Activated CD8-positive, alpha-beta memory T cell treated with anti-CD3 and anti-CD28 coated beads, Interleukin-2, amount 50 U/mL, for 24 hours (primary cell): ENCODE data around the gene RHBG.

Source experiments
- DNase-seq: peaks from one replicate; pipeline ENCODE4 v3.0.0-alpha.2; 2020; ENCODE audit errors: extremely low read depth

The RHBG gene

DNA sequence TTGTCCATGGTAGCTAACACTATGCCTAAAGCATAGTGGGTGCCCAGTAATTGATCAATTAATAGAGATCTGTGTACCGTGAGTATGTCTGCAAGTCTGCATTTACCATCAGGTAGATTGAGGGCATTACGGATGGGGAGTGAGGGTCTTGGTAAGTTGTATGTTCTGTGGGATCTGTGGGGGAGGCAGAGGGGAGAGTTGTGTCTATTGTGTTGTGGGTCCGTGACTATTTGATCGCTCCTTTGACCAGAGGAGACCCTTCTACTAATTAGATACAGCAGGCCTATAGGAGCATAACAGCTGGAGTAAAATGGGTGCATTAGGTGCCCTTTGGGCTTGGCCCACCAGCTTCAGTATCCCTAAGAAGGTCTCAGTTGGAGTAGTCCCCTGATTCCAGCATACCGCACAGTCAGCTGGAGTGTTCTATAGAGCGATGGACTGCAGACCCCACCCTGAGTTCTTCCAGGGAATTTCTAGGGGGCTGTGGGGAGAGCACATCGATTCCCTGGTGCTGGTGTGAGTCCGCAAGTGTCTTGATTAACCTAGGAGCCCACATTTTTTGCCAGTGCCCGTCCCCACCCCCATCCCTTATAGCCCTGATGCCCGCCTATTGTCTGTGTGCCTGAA, 55.9 kb downstream of the RHBG start:
- DNase-seq: no peak

DNA sequence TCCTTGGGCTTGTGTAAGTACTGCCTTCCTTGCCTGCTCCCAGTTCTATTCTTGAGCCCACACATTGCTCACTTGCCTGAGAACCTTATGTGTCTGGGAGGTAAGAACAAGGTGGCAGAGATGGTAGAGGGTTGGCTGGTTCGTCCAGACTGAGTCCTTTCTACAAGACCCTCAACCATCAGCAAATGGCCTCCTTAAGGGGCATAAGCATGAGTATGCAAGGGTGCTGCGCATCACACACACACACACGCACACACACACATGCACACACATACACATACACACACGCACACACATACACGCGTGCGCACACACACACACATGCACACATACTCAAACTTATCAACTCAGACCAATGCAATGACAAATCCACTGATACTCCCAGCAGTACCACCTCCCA, 56.9 kb downstream of the RHBG start:
- no peak for DNase-seq

DNA sequence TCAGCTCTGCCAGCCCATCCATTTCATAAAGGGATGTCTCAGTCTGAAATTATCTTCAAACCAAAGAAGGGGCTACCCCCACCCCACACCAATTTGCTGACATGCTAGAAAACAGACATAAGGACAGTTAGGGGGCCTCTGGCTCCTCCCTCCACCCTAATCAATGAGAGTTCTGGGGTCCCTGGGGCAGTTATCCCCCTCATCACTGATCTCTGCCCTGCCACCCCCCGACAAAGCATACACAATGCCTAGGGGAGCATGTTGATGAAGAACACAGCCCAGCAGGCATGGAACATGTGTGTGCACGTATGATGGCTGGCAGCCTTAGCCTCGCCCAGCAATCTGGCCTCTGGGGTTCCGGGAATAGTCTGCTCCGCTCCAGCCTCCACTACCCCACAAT, 58.9 kb downstream of the RHBG start:
- no peak for DNase-seq

DNA sequence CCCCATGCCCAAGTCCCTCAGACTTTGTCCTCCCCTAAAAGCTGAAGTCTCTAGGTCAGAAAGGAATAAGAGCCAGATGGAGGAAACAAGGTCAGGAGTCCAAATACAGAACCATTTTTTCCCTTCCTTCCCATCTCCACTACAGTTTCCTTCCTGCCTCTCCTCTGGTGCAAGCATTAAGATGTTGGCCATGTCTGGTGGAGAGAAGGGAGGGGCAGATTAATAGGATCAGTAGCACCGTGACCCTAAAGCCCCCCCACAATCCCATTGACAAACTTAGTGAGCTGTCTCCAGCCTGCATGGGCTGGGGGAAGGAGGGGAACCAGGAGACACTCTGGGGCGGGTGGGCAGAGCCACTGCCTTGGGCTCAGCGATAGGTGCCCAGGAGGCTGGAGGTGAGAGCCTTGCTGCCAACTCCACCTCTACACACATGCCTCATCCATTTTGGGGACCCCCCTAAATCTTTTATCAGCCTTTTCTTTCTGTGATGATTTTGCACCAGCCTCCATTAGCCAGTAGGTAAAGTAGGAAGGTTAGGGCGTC, 59.8 kb downstream of the RHBG start:
- DNase-seq: no peak

DNA sequence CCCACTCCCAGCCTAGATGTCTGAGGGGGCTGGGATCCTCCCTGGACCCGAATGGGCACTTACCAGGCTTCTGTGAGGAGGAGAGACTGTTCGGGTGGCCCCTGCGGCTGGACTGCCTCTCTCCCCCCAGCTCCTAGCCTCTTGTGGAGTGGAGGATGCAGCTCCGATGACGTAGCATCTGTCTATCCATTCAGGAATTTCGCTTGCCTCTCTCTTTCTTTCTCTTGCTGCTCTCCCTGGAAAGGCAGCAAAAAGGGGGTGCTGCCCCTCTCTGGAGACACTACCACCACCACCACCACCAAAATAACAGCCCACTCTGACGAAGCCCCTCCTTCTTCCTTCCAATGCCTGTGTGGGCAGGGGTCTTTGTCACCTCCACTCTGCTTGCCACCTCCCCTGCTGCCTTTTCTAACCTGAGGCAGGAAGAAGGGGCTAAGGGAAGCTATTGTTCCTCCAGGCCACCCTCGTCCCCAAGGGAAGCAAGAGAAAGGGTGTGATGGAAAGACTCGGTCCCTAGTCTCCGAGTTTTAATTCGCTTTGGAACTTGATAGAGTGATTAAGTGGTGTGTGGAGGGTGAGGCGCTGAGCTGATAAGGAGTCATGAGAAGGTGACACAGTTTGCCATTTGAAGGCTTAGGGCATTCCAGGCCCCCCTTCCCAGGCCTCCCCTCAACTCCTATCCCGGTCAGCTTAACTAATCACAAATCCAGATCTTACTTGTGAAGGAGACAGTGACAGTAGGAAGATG, 60.5 kb downstream of the RHBG start:
- DNase-seq: no peak

DNA sequence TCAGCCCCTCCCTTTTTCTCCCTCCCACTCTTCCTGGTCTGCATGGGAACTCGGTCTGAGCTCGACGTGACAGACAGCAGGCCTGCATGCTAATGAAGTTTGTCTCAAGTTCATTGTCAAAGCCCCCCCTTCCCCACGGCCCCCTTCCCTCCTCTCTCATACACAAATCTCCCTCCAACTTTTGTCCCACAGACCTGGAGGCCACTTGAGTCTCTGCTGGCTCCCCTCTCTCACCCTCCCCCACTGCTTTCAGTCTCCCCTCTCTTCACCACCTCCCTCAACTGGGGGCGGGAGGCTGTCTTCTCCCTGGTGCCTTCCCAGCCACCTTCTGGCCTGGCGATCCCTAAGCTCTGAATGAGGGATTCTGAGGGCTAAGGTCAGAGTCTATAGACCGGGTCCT, 61.3 kb downstream of the RHBG start:
- DNase-seq: no peak

DNA sequence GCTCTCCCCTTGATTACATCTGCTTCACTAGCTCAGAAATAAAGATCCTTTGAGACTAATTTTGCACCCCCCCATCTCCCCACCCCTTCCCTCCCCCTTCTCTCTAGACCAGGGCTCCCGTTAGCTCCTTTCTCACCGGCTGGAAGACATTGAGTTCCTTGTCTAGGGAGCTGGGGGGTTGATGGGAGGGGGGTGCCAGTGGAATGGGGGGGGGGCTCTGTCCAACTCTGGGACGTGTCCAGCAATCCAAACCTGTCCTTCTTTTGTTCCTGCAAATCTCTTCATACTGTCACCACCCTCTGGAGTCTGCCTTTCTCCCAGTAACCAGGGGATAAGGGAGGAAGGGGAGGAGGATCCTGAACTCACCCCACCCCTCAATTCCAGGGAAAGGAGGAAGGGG, 61.9 kb downstream of the RHBG start:
- DNase-seq: no peak

DNA sequence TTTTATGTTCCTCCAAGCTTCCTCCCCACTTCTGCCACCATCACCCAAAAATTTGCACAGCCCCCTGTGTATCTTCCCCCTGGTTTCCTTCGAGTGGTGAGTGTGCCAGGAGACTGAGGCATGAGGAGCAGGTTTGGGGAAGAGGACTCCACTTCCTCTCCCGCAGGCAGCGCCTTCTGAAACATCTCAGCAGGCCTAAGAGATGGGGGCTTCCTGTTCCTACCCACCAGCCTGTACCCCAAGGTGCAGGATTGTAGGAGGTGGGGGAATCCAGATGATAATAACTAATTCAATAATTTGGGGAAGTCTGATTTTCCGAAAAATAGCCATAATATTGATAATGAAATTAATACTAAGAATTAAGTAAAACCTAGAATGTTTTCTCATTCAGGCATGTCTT, 62.4 kb downstream of the RHBG start:
- DNase-seq: no peak

DNA sequence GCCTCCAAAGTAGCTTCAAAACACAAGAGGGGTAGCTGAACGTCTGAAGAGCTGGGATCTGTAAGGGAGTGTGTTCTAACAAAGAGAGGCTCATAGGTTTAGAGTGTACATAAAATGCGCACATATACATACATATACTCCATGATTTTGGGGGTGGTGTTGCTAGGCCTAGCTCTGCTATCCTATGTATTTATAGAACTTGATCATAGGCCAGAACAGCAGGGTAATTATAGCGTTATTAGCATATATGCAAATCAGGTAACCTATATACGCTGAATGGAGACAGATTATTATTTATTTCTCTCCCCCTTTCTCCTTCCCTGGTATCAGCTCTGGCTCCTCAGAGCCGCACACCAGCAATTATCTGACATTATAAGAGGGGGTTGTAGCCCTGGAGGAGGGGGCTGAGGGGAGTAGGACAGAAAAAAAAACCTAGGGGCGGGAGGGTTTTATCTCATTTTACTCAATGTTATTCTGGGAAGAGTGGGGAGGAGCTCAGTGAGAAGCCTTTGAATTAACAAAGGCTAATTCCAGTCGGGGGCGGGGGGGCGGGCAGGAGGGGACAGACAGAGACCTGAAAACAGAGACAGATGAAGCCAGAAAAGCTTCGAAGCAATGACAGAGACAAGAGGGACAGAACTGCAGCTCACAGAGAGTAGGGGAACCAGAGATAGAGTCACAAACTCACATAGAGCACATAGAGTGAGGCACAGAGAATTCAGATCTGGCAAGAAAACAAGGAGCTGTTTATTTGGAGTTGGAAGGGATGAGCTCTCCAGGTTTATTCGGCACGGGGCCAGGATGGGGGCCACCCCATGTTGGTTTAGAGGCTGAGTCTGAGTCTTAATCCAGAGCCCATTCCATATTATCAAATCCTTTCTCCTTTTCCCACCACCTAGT, 63.0 kb downstream of the RHBG start:
- no peak for DNase-seq

DNA sequence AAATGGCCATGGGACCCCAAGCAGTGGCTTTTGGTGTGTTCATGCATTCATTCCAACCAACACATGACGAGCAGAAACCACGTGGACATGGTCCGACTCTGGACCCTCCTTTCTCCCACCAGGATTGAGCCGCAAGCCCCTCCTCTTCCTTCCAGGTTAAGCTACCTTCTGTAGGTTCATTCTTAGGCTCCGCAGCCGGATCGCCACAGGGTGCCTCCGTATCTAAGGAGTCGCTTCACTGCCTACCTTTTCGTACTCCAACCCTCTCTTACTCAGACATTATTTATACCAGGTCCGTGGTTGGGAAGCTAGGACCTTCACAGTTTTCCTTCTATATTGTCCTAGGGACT, 63.6 kb downstream of the RHBG start:
- DNase-seq: no peak

DNA sequence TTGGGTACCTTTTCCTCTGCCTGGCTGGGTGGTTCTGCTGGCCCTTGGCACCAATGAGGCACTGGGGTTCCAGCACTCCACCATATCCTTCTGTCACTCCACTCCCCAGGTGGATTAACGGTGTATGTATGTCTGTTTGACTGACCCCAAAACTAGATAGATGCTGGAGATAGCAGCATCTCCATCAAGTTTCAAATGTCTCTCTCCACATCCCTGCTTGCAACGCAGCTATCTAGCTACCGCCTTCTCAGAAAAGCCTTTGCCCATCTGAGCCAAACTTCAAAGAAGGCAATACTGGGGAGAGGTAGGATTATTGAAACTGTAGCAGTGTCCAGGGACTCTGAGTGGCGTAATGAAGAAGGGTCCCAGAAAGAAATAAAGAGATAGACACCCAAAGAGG, 64.0 kb downstream of the RHBG start:
- no peak for DNase-seq

DNA sequence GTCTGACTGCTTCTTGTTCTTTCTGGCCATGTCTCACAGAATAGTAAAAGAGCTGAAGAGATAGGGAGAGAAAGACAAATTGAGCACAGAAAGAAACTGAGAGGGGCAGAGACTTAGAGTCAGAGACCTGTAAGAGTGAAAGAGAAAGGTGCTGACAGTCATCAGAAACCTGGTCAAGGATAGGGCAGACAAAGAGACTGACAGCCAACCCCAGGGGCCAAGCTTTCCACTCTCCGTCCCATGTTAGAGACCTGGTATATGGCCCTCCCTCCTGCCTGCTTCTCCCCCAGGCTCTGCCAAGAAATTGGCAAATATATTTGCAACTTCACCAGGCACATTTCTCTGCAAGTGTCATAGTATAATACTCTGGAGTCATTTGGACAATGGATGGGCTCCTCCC, 64.6 kb downstream of the RHBG start:
- no peak for DNase-seq
